Muscle of leg (tissue), 11 donors: ENCODE measurements around the gene SLC25A23. TPM values are rescaled to one million over a fixed set of nuclear protein-coding genes. Genes with fewer than 3 reads are reported as not detected.

Experiments used
- DNase-seq: peaks from one replicate; pipeline ENCODE4 v3.0.0; 2013
- H3K27ac ChIP-seq: one replicate; pipeline ENCODE4 v1.5.1; 2013; ENCODE audit warnings: mild to moderate bottlenecking, low read length, control low read depth
- H3K27me3 ChIP-seq: one replicate; pipeline ENCODE4 v1.6.1; 2013; ENCODE audit warnings: low read length; ENCODE audit not compliant: control insufficient read depth, insufficient read depth
- H3K36me3 ChIP-seq: one replicate; pipeline ENCODE4 v1.6.1; 2013; ENCODE audit warnings: low read length; ENCODE audit not compliant: control insufficient read depth, insufficient read depth
- H3K4me1 ChIP-seq: one replicate; pipeline ENCODE4 v1.6.1; 2013; ENCODE audit warnings: low read length; ENCODE audit not compliant: control insufficient read depth, insufficient read depth
- H3K4me3 ChIP-seq: one replicate; pipeline ENCODE4 v1.5.1; 2013; ENCODE audit warnings: low read length, control low read depth
- H3K9me3 ChIP-seq: replicated peaks from 2 replicates; pipeline ENCODE4 v1.6.1; 2013; ENCODE audit warnings: low read depth, low read length; ENCODE audit not compliant: control insufficient read depth
- WGBS: methylation state at CpG from one replicate; pipeline ENCODE4 v1.1.5; 2013; ENCODE audit warnings: missing lambda C conversion rate; ENCODE audit not compliant: insufficient coverage; 5-methylcytosine and 5-hydroxymethylcytosine counted together
- polyA plus RNA-seq, 8 donors: library from polyadenylated mRNA; unstranded; fragments of 120-200 nt; gene quantifications; one replicate each; pipeline versions ENCODE4 v1.2.1 to v1.2.3, GENCODE V29; 2013; ENCODE audit warnings: inconsistent platforms in 1 of 8, low replicate concordance in 1 of 8; ENCODE audit not compliant: insufficient read length in 8 of 8, insufficient read depth in 1 of 8
- total RNA-seq: library from RNA; stranded (reverse); fragments of 120-200 nt; gene quantifications from one replicate; pipeline ENCODE4 v1.2.4, GENCODE V29; 2013

Gene SLC25A23
- total and polyA plus RNA-seq, 9 donors = 16.7 to 41.7 (median 31.4) TPM

DNA sequence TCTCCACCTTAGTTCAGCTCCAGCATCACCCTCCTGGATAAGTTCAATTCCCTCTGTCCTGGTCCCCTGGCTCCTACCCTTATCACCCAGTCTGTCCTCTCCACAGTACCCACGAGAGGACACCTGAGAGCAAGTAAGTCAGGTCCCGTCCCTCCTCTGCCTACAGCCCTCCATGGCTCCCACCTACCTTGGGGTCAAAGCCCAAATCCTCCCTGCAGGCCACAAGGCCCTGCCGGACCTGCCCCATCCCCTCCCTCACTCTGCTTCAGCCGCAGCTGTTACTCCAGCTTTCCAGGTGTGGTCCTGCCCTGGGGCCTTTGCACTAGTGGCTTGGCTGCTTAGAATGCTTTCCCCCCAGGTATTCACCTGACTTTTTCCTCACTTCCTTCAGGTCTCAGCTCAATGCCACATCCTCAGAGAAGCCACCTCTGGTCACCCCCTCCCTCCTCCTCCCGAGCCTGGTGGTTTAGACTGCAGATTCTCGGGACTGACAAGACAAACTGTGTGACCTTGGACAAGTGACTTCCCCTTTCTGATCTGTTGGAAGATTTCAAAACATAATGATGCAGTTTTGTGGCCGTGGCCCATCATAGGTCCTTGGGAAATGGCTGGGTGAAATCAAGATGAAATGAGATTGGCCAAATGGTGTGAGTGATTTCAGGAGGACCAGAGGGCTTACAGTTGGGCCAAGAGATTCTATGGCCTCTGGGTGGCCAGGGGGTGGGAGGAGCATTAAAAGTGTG, 38.9 kb upstream of the SLC25A23 start:
- no peak for DNase-seq
- Histone ChIP-seq H3K4me1 (peaks cover 8% of the 10 kb centered on the region), H3K9me3 (no peaks in the 10 kb centered on the region), H3K4me3 (no peak overlapping the region), H3K27ac (no peak overlapping the region), H3K36me3 (no peaks in the 10 kb centered on the region), H3K27me3 (peaks cover 45% of the 10 kb centered on the region)
- WGBS = 73% methylated on average over 5 of the region's 7 CpGs

DNA sequence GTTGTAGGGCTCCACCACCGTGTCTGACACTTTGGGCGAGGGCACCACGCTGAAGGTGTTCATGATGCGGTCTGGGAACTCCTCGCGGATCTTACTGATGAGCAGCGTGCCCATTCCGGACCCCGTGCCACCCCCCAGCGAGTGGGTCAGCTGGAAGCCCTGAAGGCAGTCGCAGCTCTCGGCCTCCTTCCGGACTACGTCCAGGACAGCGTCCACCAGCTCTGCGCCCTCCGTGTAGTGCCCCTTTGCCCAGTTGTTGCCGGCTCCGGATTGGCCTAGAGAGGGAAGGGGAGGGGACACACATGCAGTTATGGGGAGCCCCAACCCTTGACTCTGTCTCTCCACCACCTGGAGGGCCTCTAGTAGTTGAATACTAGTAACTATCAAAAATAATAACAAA, 36.4 kb upstream of the SLC25A23 start:
- H3K27me3 ChIP-seq = peaks cover 20% of the 10 kb centered on the region

DNA sequence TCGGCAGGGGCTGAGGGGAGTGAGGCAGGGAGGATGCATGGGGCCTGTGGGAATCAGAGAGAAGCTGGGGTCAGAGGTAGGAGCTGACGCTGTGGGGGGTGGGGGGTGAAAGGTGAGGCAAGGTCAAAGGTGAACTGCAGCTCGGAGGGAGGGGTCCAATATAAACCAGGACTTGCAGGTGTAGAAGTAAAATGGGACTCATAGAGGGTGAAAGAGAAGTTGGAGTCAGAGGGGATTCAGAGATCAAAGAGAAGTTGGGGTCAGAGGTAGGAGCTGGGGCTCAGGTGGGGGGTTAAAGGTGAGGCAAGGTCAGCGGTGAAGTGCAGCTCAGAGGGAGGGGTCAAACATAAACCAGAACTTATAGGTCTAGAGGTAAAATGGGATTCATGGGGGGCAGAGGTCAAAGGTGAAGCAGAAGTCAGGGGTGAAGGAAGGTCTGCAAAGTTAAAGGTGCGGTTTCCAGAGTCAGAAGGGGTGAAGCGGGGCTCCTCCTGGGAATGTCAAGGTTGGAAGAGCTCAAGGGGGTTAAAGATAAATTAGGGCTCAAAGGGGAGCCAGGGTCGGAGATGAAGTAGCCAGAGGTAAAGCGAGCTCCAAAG, 34.9 kb upstream of the SLC25A23 start:
- no peaks in the 10 kb centered on the region for H3K9me3 ChIP-seq
- no peak overlapping the region for H3K4me3 ChIP-seq
- no peak overlapping the region for H3K27ac ChIP-seq
- no peaks in the 10 kb centered on the region for H3K4me1 ChIP-seq
- DNase-seq = no peak
- 68% methylated on average over 8 of the region's 8 CpGs for WGBS
- peaks cover 8% of the 10 kb centered on the region for H3K27me3 ChIP-seq
- H3K36me3 ChIP-seq = no peaks in the 10 kb centered on the region

More for the DNA sequence above, 36.4 kb upstream of the SLC25A23 start:
- Histone ChIP-seq H3K4me3 (no peak overlapping the region), H3K27ac (no peak overlapping the region), H3K36me3 (no peaks in the 10 kb centered on the region), H3K4me1 (no peaks in the 10 kb centered on the region), H3K9me3 (no peaks in the 10 kb centered on the region)
- DNase-seq = no peak
- WGBS = 94% methylated on average over 12 of the region's 19 CpGs

DNA sequence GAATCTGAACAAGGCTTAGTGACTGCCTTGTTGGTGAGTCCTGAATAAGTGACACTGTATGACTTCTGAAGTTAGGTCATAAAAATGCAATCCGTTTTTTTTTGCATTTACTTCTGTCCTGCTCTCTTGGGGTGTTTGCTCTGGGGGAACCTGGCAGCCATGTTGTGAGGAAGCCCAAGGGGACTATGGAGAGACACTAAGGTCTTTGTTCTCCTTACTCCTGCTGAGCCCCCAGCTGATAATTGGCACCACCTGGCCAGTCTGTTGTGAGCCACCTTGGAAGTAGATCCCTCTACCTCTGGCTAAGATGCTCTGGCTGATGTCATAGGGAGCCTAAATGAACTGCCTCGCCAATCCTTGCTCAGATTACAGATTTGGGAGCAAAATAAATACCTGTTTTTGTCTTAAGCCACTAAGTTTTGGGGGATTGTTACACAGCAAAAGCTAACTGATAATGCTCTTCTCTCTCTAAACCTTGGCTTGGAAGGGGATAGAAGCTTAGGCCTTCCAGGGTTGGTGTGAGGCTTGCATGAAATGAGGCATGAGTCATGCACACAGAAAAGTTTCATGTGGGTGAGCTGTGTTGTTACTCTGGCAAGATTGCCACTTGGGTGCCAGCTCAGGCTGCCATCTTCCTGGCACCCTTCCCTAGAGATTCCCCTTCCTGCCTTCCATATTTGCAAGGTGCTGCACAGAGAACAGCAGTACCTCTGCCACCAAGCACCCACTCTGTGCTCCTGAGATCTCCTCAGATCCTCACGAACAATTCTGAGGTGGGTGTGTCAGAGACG, 32.4 kb upstream of the SLC25A23 start:
- H3K9me3 ChIP-seq = no peaks in the 10 kb centered on the region
- no peaks in the 10 kb centered on the region for H3K36me3 ChIP-seq
- no CpG with 5 or more reads among the region's 4 CpGs for WGBS
- no peaks in the 10 kb centered on the region for H3K27me3 ChIP-seq
- no peaks in the 10 kb centered on the region for H3K4me1 ChIP-seq
- H3K4me3 ChIP-seq = no peak overlapping the region
- DNase-seq = no peak
- H3K27ac ChIP-seq = no peak overlapping the region

DNA sequence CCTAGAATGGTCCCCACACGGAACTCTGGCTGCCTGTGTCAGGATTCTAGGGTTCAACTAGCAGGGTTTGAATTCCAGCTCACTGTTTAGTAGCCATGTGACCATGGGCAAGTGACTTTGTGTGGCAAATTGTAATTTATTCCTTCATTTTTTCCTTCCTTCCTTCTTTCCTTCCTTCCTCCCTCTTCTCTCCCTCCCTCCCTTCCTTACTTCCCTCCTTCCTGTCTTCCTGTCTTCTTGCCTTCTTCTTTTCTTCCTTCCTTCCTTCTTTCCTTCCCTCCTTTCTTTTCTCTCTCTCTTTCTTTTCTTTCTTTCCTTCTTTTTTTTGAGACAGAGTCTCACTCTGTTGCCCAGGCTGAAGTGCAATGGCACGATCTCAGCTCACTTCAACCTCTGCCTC, 30.5 kb upstream of the SLC25A23 start:
- Histone ChIP-seq H3K4me1 (no peaks in the 10 kb centered on the region), H3K36me3 (no peaks in the 10 kb centered on the region), H3K27ac (no peak overlapping the region), H3K27me3 (no peaks in the 10 kb centered on the region), H3K9me3 (no peaks in the 10 kb centered on the region), H3K4me3 (no peak overlapping the region)
- DNase-seq = no peak
- WGBS = 63% methylated on average over 1 of the region's 2 CpGs

DNA sequence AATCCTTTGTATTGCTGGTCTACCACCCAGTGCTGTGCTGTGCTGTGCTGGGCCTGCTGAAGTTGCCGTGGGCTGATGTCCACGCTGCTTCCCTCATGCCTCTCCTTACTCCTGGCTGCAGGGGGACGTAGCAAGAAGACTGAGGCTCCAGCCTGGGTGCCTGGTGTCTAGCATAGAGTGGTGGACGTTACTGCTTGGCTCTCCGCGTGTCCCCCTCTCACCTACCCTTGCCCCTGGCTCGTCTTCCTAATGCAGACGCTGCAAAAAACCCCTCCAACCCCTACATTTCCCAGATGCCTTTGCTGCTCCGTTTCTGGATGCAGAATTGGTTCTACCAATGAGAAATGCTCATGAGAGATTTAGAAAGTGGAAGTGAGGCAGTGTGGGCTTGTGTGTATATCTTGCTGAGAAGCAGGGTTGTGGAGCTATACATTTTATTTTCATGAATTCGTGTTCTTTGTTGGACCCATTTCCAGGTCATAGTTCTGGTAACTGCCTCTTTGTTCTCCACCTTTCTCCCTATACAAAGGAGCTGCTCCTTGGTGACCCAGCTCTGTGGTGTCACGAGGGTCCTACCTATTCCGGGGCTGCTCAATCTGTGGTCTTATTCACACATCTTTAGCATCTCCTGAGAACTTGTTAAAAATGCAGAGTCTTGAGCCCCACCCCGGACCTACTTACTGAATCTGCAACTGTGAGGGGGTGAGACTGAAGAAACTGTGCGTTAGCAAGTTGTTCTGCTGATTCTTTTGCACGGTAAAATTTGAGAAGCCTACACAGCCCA, 29.9 kb upstream of the SLC25A23 start:
- no peak overlapping the region for H3K4me3 ChIP-seq
- no peaks in the 10 kb centered on the region for H3K9me3 ChIP-seq
- H3K27me3 ChIP-seq = no peaks in the 10 kb centered on the region
- DNase-seq = no peak
- H3K27ac ChIP-seq = no peak overlapping the region
- 47% methylated on average over 2 of the region's 15 CpGs for WGBS
- H3K4me1 ChIP-seq = no peaks in the 10 kb centered on the region
- no peaks in the 10 kb centered on the region for H3K36me3 ChIP-seq

DNA sequence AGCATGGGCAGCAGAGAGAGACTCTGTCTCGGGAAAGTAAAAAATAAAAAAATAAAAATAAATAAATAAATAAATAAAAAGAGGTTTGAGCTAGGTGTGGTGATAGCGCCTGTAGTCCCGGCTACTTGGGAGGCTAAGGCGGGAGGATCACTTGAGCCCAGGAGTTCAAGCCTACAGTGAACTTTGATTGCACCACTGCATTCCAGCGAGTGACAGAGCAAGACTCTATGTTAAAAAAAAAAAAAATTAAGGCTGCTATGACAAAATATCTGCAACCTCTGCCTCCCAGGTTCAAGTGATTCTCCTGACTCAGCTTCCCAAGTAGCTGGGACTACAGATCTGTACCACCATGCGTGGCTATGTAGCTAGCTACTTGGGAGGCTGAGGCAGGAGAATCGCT, 25.2 kb upstream of the SLC25A23 start:
- DNase-seq = no peak
- H3K27me3 ChIP-seq = no peaks in the 10 kb centered on the region
- H3K27ac ChIP-seq = no peak overlapping the region
- peaks cover 2% of the 10 kb centered on the region for H3K4me1 ChIP-seq
- no peaks in the 10 kb centered on the region for H3K36me3 ChIP-seq
- H3K9me3 ChIP-seq = no peaks in the 10 kb centered on the region
- no peak overlapping the region for H3K4me3 ChIP-seq
- 100% methylated on average over 2 of the region's 7 CpGs for WGBS

DNA sequence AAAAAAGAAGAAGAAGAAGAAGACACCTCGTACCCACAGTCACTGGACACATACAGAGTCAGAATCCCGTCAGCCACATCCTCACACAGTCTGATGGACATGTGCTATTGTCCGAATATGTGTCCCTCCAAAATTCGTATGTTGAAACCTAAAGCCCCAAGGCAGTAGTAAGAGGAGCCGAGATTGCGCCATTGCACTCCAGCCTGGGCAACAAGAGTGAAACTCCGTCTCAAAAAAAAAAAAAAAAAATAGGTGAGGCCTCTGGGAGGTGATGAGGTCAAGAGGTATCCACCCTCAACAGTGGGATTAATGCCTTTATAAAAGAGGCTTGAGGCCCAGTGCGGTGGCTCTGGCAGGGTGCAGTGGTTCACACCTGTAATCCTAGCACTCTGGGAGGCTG, 24.6 kb upstream of the SLC25A23 start:
- DNase-seq = no peak
- Histone ChIP-seq H3K27ac (no peak overlapping the region), H3K27me3 (peaks cover 5% of the 10 kb centered on the region), H3K36me3 (no peaks in the 10 kb centered on the region), H3K4me3 (no peak overlapping the region), H3K9me3 (no peaks in the 10 kb centered on the region), H3K4me1 (peaks cover 2% of the 10 kb centered on the region)
- WGBS = 80% methylated on average over 1 of the region's 8 CpGs

DNA sequence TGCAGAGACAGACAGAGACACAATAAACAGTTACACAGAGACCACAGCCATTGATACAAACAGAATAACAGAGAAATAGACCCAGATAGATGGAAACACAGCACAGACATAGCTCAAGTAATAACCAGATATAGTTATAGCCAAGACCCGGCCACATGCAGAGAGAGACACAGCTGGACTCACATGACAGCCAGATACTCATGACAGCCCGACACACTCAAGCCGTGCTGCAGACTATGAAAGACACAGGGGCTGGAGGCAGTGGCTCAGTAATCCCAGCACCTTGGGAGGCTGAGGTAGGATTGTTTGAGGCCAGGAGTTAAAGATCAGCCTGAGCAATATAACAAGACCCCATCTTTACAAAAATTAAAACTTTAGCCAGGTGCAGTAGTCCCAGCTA, 23.6 kb upstream of the SLC25A23 start:
- Histone ChIP-seq H3K27me3 (peaks cover 10% of the 10 kb centered on the region), H3K36me3 (no peaks in the 10 kb centered on the region), H3K4me3 (no peak overlapping the region), H3K9me3 (no peaks in the 10 kb centered on the region), H3K27ac (no peak overlapping the region), H3K4me1 (peaks cover 2% of the 10 kb centered on the region)
- DNase-seq = no peak
- 40% methylated on average over 3 of the region's 3 CpGs for whole genome bisulfite sequencing

DNA sequence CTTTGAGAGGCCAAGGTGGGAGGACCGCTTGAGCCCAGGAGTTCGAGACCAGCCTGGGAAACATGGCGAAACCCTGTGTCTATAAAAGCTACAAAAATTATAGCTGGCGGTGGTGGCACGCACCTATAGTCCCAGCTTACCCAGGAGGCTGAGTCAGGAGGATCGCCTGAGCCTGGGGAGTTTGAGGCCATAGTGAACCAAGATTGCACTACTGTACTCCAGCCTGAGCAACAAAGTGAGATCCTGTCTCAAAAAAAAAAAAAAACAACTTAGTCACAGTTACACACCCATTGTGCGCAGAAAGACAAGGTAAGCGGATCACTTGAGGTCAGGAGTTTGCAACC, 22.7 kb upstream of the SLC25A23 start:
- Histone ChIP-seq H3K4me1 (peaks cover 2% of the 10 kb centered on the region), H3K36me3 (no peaks in the 10 kb centered on the region), H3K9me3 (no peaks in the 10 kb centered on the region), H3K4me3 (no peak overlapping the region), H3K27me3 (peaks cover 13% of the 10 kb centered on the region), H3K27ac (no peak overlapping the region)
- no peak for DNase-seq
- 100% methylated on average over 2 of the region's 8 CpGs for WGBS
